ENCODE results near the gene TIMM13. TPM values are rescaled to one million over a fixed set of nuclear protein-coding genes. Genes with fewer than 3 reads are reported as not detected.

The TIMM13 gene
- total and polyA plus RNA-seq, 9 of the 15 experiments (the other 6 are each of a cell fraction or from before 2014, with no cell fraction given), result 17.6 to 215 (median 71.8) TPM

GRCh38 chr19:2424686-2425621 lies 2.4 kb downstream of the TIMM13 start:
- intact Hi-C loops (cut with micrococcal nuclease) (no loop called here), in situ Hi-C loops (cut with MboI) (no loop called here)
- no peak overlapping the region for H3K4me2 ChIP-seq (ENCODE audit: insufficient read depth, low read length)
- no peaks in the 10 kb centered on the region for H3K9me1 ChIP-seq (ENCODE audit: control insufficient read depth, insufficient read depth, low read length)
- no peaks in the 10 kb centered on the region for H3K27me3 ChIP-seq (ENCODE audit: control insufficient read depth in 2 of 2, insufficient read depth in 2 of 2, low read length in 2 of 2)
- no peak overlapping the region for H3K4me3 ChIP-seq
- peak overlapping the region in 1 of 2 experiments; percentile 100; a peak in 2 of 4 replicates for H3K9ac ChIP-seq (ENCODE audit: insufficient read depth in 1 of 2, low read depth in 2 of 2, low read length in 2 of 2)
- no peak overlapping the region for H2AFZ ChIP-seq (ENCODE audit: low read depth, low read length)
- ChIA-PET POLR2A (interaction anchor here (0.5 to 1.5 kb wide), 4 partner anchors 9 to 197 kb away, joined by 3 to 6 read pairs (median 4); no protein-coding TSS in a partner anchor), CTCF (ENCODE audit: low intra/inter-chr PET ratio) (no interaction called here)
- BruUV-seq (replicated peaks), result no TSS peak
- TF ChIP-seq STAT6 (CRISPR knock-in tag; IDR thresholded peaks at IDR 0.05) (no peak), ZBTB33 (CRISPR knock-in tag; IDR thresholded peaks at IDR 0.05) (peak; percentile 45; the same call in 1 of the 2 replicates)
- peak in 1 of 4 experiments; percentile 29 for DNase-seq (ENCODE audit: extremely low read depth in 1 of 4, low spot score in 3 of 4)
- no peak for ATAC-seq
- H3K36me3 ChIP-seq (ENCODE audit: control insufficient read depth, insufficient read depth, low read length), result peaks cover 62% of the 10 kb centered on the region; the same call in 2 of the 3 replicates
- 98% methylated on average over 19 of the region's 101 CpGs for WGBS (ENCODE audit: insufficient coverage, low coverage, missing lambda C conversion rate)
- no peak overlapping the region for H3K27ac ChIP-seq (ENCODE audit: extremely low read depth, low read depth, low read length)
- peaks cover 11 to 70% of the 10 kb centered on the region in 2 experiments; a peak in 4 of 5 replicates for H3K4me1 ChIP-seq (replicated peaks in 1 of 2; ENCODE audit: control insufficient read depth in 2 of 2, insufficient read depth in 2 of 2, low read length in 2 of 2)
- peaks cover 10% of the 10 kb centered on the region; the same call in 1 of the 2 replicates for H4K20me1 ChIP-seq (replicated peaks; ENCODE audit: control insufficient read depth, insufficient read depth, low read length)
- peaks cover 43% of the 10 kb centered on the region for H3K79me2 ChIP-seq (ENCODE audit: control insufficient read depth, insufficient read depth, low read length)
- no peak for FAIRE-seq
- no peaks in the 10 kb centered on the region for H3K9me3 ChIP-seq (replicated peaks; ENCODE audit: control insufficient read depth, insufficient read depth, low read depth, low read length)

Data from K562 (cell line).